AG04449 (cell line): Measurements from ENCODE around the gene VWDE.

Source experiments
- CTCF ChIA-PET: fragments of 350-600 bp; formaldehyde crosslinking; extraction: SDS; loops from one replicate; lab custom pipeline; 2021; ENCODE audit warnings: antibody characterized with exemption; lab: Yijun Ruan, JAX
- POLR2A ChIA-PET: fragments of 400-600, 350-600 bp; formaldehyde crosslinking; extraction: SDS; loops from one replicate; lab custom pipeline; 2020; ENCODE audit warnings: antibody characterized with exemption, inconsistent platforms; lab: Yijun Ruan, JAX
- DNase-seq: peaks from one replicate; pipeline ENCODE4 v3.0.0-alpha.2; 2010; ENCODE audit warnings: low read depth, low spot score
- H3K4me3 ChIP-seq: 2 replicates; pipeline ENCODE4 v1.5.1; 2011; ENCODE audit warnings: low read depth, mild to moderate bottlenecking, control low read depth, low read length
- TF ChIP-seq, protein P1 (sequence below): IDR thresholded peaks from one replicate; pipeline ENCODE4 v1.5.1; 2011; ENCODE audit warnings: mild to moderate bottlenecking, moderate library complexity, low read length, control low read depth, inconsistent platforms; ENCODE audit not compliant: insufficient read depth; ENCODE audit errors: missing control alignments

The VWDE gene

GRCh38 chr7:12391922-12392615 lies 11.6 kb downstream of the VWDE start:
- no peak overlapping the region for H3K4me3 ChIP-seq
- no peak for DNase-seq
- ChIA-PET POLR2A (no interaction called here), CTCF (no interaction called here)
- TF ChIP-seq, protein P1, sequence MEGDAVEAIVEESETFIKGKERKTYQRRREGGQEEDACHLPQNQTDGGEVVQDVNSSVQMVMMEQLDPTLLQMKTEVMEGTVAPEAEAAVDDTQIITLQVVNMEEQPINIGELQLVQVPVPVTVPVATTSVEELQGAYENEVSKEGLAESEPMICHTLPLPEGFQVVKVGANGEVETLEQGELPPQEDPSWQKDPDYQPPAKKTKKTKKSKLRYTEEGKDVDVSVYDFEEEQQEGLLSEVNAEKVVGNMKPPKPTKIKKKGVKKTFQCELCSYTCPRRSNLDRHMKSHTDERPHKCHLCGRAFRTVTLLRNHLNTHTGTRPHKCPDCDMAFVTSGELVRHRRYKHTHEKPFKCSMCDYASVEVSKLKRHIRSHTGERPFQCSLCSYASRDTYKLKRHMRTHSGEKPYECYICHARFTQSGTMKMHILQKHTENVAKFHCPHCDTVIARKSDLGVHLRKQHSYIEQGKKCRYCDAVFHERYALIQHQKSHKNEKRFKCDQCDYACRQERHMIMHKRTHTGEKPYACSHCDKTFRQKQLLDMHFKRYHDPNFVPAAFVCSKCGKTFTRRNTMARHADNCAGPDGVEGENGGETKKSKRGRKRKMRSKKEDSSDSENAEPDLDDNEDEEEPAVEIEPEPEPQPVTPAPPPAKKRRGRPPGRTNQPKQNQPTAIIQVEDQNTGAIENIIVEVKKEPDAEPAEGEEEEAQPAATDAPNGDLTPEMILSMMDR = no peak

- H3K4me3 ChIP-seq = no peak overlapping the region
- peak; percentile 14 for DNase-seq
- ChIA-PET CTCF (interaction anchor here (1.0 to 1.7 kb wide), 5 partner anchors 11 to 101 kb away, joined by 3 to 5 read pairs (median 4); no protein-coding TSS in a partner anchor), POLR2A (no interaction called here)
- TF ChIP-seq, protein P1 = peak; percentile 82
These were observed 14.5 kb downstream of the VWDE start for GRCh38 chr7:12389089-12389700.

GRCh38 chr7:12386313-12386740 lies 17.3 kb downstream of the VWDE start:
- no peak overlapping the region for H3K4me3 ChIP-seq
- POLR2A ChIA-PET = no interaction called here
- no peak for DNase-seq
- CTCF ChIA-PET = no interaction called here
- TF ChIP-seq, protein P1 = no peak

DNA sequence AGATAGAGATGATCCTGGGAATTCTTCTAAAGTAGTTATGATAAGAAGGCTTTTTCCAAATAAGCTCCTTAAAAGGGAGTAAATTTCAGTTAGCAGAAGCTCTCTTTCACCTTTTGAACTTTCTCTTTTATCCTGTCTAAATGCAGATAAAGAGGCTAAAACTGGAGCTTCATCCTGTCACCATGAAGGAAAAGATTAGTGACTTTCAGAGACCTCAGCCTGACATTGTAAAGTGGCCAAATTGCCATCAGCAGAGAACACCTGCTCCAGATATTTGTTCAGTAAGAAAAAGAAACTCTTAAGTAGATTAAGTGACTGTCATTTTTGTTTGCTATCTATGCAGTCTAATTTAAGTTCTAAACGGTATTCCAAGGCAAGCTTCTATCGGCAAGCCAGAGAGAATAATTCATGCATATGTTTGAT lies 18.3 kb downstream of the VWDE start:
- POLR2A ChIA-PET = no interaction called here
- no peak for DNase-seq
- CTCF ChIA-PET = no interaction called here
- no peak overlapping the region for H3K4me3 ChIP-seq
- TF ChIP-seq, protein P1 = no peak

GRCh38 chr7:12383377-12383776 lies 20.3 kb downstream of the VWDE start:
- DNase-seq = no peak
- TF ChIP-seq, protein P1 = no peak
- POLR2A ChIA-PET = no interaction called here
- no peak overlapping the region for H3K4me3 ChIP-seq
- CTCF ChIA-PET = no interaction called here

DNA sequence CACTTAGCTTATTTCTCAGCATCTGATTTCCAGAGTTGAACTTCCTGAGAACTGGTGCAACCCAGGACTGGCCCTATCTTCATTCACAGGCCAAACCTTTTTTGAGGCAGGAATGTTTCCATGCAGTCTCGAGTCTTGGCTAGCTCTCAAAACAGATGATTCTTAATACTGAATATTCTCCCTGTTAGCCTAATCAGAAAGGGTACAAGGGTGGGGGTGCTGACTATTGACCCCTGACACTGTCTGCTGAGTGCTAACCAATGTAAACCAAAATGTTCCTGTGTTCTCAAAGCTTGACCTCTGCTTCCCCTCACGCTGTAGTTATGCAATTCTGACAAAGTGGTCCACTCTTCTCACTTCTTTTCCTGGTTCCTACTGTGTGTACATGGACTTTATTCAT lies 25.3 kb downstream of the VWDE start:
- no peak for DNase-seq
- no peak overlapping the region for H3K4me3 ChIP-seq
- ChIA-PET POLR2A (no interaction called here), CTCF (interaction anchor here (0.9 kb wide), 1 partner anchor 11 kb away, joined by 3 read pairs; no protein-coding TSS in a partner anchor)
- TF ChIP-seq, protein P1 = no peak
